Mesendoderm (in vitro differentiated cells): ENCODE results near the gene MEGF6.

Source experiments
- DNase-seq: peaks from one replicate; pipeline ENCODE4 v3.0.0; 2013
- H2AK5ac ChIP-seq: 2 replicates; pipeline ENCODE4 v1.6.1; 2013; ENCODE audit warnings: low read length, inconsistent platforms
- H2BK120ac ChIP-seq: 2 replicates; pipeline ENCODE4 v1.6.1; 2013; ENCODE audit warnings: low read depth, mild to moderate bottlenecking, low read length, moderate library complexity, mixed read lengths
- H2BK15ac ChIP-seq: replicated peaks from 2 replicates; pipeline ENCODE4 v1.6.1; 2013; ENCODE audit warnings: low read depth, mild to moderate bottlenecking, moderate library complexity
- H2BK5ac ChIP-seq: 2 replicates; pipeline ENCODE4 v1.6.1; 2013; ENCODE audit warnings: low read length, inconsistent platforms
- H3K18ac ChIP-seq: 2 replicates; pipeline ENCODE4 v1.6.1; 2013; ENCODE audit warnings: mild to moderate bottlenecking, low read length, mixed read lengths
- H3K23ac ChIP-seq: one replicate; pipeline ENCODE4 v1.6.1; 2013; ENCODE audit warnings: low read length
- H3K27ac ChIP-seq: 2 replicates; pipeline ENCODE4 v1.5.1; 2013; ENCODE audit warnings: low read depth, mild to moderate bottlenecking, inconsistent platforms, low read length, moderate library complexity
- H3K27me3 ChIP-seq: 2 replicates; pipeline ENCODE4 v1.6.1; 2013; ENCODE audit warnings: low read length, control low read depth, mild to moderate bottlenecking, inconsistent platforms; ENCODE audit not compliant: insufficient read depth, poor library complexity
- H3K36me3 ChIP-seq: 2 replicates; pipeline ENCODE4 v1.6.1; 2013; ENCODE audit warnings: low read length, inconsistent platforms; ENCODE audit not compliant: control insufficient read depth, insufficient read depth
- H3K4ac ChIP-seq: one replicate; pipeline ENCODE4 v1.6.1; 2013; ENCODE audit warnings: low read depth, mild to moderate bottlenecking, low read length, moderate library complexity
- H3K4me1 ChIP-seq: 2 replicates; pipeline ENCODE4 v1.6.1; 2013; ENCODE audit warnings: low read depth, low read length, inconsistent platforms; ENCODE audit not compliant: control insufficient read depth
- H3K4me2 ChIP-seq: 2 replicates; pipeline ENCODE4 v1.6.1; 2013; ENCODE audit warnings: low read length
- H3K4me3 ChIP-seq: 2 replicates; pipeline ENCODE4 v1.5.1; 2013; ENCODE audit warnings: mild to moderate bottlenecking, low read length
- H3K56ac ChIP-seq: one replicate; pipeline ENCODE4 v1.6.1; 2013; ENCODE audit warnings: low read length
- H3K79me1 ChIP-seq: 2 replicates; pipeline ENCODE4 v1.6.1; 2013; ENCODE audit warnings: low read length, inconsistent platforms
- H3K79me2 ChIP-seq: 2 replicates; pipeline ENCODE4 v1.6.1; 2013; ENCODE audit warnings: mild to moderate bottlenecking, low read length; ENCODE audit not compliant: control insufficient read depth, insufficient read depth
- H3K9ac ChIP-seq: 2 replicates; pipeline ENCODE4 v1.6.1; 2013; ENCODE audit warnings: low read length, inconsistent platforms
- H4K5ac ChIP-seq: one replicate; pipeline ENCODE4 v1.6.1; 2013; ENCODE audit warnings: low read length
- H4K8ac ChIP-seq: one replicate; pipeline ENCODE4 v1.6.1; 2013; ENCODE audit warnings: low read depth, mild to moderate bottlenecking, control low read depth, low read length, moderate library complexity
- WGBS: extraction: QIAGEN DNeasy Blood & Tissue Kit; methylation state at CpG from one replicate; pipeline ENCODE4 v1.1.7; 2013; ENCODE audit warnings: low lambda C conversion rate, missing lambda C conversion rate; ENCODE audit not compliant: insufficient coverage; ENCODE audit errors: extremely low coverage; 5-methylcytosine and 5-hydroxymethylcytosine counted together

MEGF6 gene

GRCh38 chr1:3608154-3608553 lies 3.2 kb downstream of the MEGF6 start:
- Histone ChIP-seq H3K56ac (no peak overlapping the region), H3K18ac (no peak overlapping the region), H2BK5ac (no peak overlapping the region), H3K23ac (no peak overlapping the region), H3K4me3 (no peak overlapping the region), H3K27ac (no peak overlapping the region), H4K8ac (no peak overlapping the region), H3K4me1 (peaks cover 7% of the 10 kb centered on the region), H3K27me3 (no peaks in the 10 kb centered on the region), H4K5ac (no peak overlapping the region), H2BK120ac (no peak overlapping the region), H2BK15ac (no peak overlapping the region), H2AK5ac (no peak overlapping the region), H3K4ac (no peak overlapping the region), H3K79me2 (no peaks in the 10 kb centered on the region), H3K79me1 (peaks cover 2% of the 10 kb centered on the region), H3K36me3 (no peaks in the 10 kb centered on the region), H3K4me2 (no peak overlapping the region), H3K9ac (no peak overlapping the region)
- WGBS = no CpG with 5 or more reads among the region's 7 CpGs
- no peak for DNase-seq

- no CpG with 5 or more reads among the region's 18 CpGs for WGBS
- Histone ChIP-seq H2AK5ac (no peak overlapping the region), H3K79me1 (peaks cover 2% of the 10 kb centered on the region), H3K4me2 (no peak overlapping the region), H3K4me3 (no peak overlapping the region), H2BK15ac (no peak overlapping the region), H3K4me1 (peaks cover 4% of the 10 kb centered on the region), H3K9ac (no peak overlapping the region), H3K27ac (no peak overlapping the region), H2BK5ac (no peak overlapping the region), H3K18ac (no peak overlapping the region), H3K79me2 (no peaks in the 10 kb centered on the region), H4K8ac (no peak overlapping the region), H3K27me3 (no peaks in the 10 kb centered on the region), H3K36me3 (no peaks in the 10 kb centered on the region), H4K5ac (no peak overlapping the region), H3K4ac (no peak overlapping the region), H3K56ac (no peak overlapping the region), H2BK120ac (no peak overlapping the region), H3K23ac (no peak overlapping the region)
- no peak for DNase-seq
Observed at GRCh38 chr1:3607703-3608065, 3.6 kb downstream of the MEGF6 start.

DNA sequence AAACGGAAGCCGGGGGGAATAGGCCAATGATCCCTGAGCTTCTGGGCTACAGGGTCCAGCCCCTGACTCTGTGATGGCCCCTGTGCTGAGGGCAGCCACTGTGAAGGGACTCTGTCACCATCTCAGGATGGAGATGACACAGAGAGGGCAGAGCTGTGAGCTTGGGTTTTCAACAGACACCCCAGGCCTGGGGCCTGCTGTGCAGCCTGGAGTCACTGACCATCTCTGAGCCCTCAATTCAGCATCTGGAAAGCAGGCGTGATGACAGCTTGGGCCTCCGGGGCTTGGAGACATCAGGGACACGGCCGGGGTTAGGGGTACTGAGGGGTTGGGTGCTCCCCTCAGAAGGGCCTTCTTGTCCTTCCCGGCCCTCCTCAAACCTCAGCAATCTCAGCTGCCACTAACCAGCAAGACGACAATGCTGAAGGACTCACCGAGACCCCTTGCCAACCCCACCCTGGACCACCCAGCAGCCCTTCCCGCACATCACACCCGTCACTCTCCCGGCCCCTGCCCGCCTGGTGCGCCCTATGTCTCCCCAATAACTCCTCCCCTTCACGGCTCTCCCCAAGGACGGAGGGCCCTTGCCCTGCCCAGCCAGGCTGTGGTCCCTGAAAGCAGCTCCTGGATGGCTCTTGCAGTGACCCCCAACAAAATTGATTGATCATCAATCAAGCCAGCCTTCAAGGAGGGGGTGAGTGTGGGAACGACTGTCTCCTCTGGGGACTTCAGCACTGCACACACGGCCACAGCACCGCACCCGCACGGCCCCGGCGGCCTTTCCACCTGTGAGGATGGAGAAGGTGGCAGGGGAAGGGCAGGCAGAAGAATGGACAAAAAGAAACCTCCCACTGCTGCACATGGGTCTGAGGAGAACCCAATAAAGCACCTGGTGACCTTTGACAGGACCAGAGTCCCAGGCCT lies 4.3 kb downstream of the MEGF6 start:
- H3K79me1 ChIP-seq = peaks cover 2% of the 10 kb centered on the region

GRCh38 chr1:3604997-3605823 lies 6.1 kb downstream of the MEGF6 start:
- Histone ChIP-seq H2BK15ac (no peak overlapping the region), H3K36me3 (no peaks in the 10 kb centered on the region), H3K4me3 (no peak overlapping the region), H3K79me1 (peaks cover 2% of the 10 kb centered on the region), H3K9ac (no peak overlapping the region), H4K5ac (no peak overlapping the region), H3K56ac (no peak overlapping the region), H3K4me2 (no peak overlapping the region), H3K4ac (no peak overlapping the region), H3K23ac (no peak overlapping the region), H3K27me3 (no peaks in the 10 kb centered on the region), H4K8ac (no peak overlapping the region), H3K4me1 (no peaks in the 10 kb centered on the region), H2AK5ac (no peak overlapping the region), H3K27ac (no peak overlapping the region), H2BK120ac (no peak overlapping the region), H3K18ac (no peak overlapping the region), H3K79me2 (no peaks in the 10 kb centered on the region), H2BK5ac (no peak overlapping the region)
- DNase-seq = no peak
- WGBS = 79% methylated on average over 3 of the region's 7 CpGs

More for the DNA sequence above, 4.3 kb downstream of the MEGF6 start:
- Histone ChIP-seq H2AK5ac (no peak overlapping the region), H3K18ac (no peak overlapping the region), H3K36me3 (no peaks in the 10 kb centered on the region), H3K23ac (no peak overlapping the region), H3K27me3 (no peaks in the 10 kb centered on the region), H4K5ac (no peak overlapping the region), H2BK120ac (no peak overlapping the region), H3K27ac (no peak overlapping the region), H3K79me2 (no peaks in the 10 kb centered on the region), H3K4me1 (peaks cover 3% of the 10 kb centered on the region), H3K56ac (no peak overlapping the region), H3K4ac (no peak overlapping the region), H2BK5ac (no peak overlapping the region), H2BK15ac (no peak overlapping the region), H3K4me3 (no peak overlapping the region), H4K8ac (no peak overlapping the region), H3K9ac (no peak overlapping the region), H3K4me2 (no peak overlapping the region)
- DNase-seq = no peak
- WGBS = no CpG with 5 or more reads among the region's 23 CpGs

GRCh38 chr1:3604468-3604974 lies 6.8 kb downstream of the MEGF6 start:
- Histone ChIP-seq H3K36me3 (no peaks in the 10 kb centered on the region), H3K4ac (no peak overlapping the region), H3K4me2 (no peak overlapping the region), H2AK5ac (no peak overlapping the region), H3K79me2 (no peaks in the 10 kb centered on the region), H4K5ac (no peak overlapping the region), H2BK5ac (no peak overlapping the region), H3K79me1 (peaks cover 2% of the 10 kb centered on the region), H3K56ac (no peak overlapping the region), H4K8ac (no peak overlapping the region), H2BK15ac (no peak overlapping the region), H3K9ac (no peak overlapping the region), H3K27me3 (no peaks in the 10 kb centered on the region), H3K4me3 (no peak overlapping the region), H3K27ac (no peak overlapping the region), H3K4me1 (no peaks in the 10 kb centered on the region), H2BK120ac (no peak overlapping the region), H3K18ac (no peak overlapping the region), H3K23ac (no peak overlapping the region)
- DNase-seq = peak; percentile 69
- no CpG with 5 or more reads among the region's 8 CpGs for WGBS
